C4-2B (cell line): ENCODE measurements around the gene MICAL2.

ENCODE experiments used
- CTCF ChIP-seq: fragments of 450-650 bp; conservative IDR thresholded peaks from 2 replicates; pipeline ENCODE4 v1.5.1; 2017; ENCODE audit warnings: mild to moderate bottlenecking
- ZFX ChIP-seq: fragments of 450-650 bp; IDR thresholded peaks from 2 replicates; pipeline ENCODE4 v1.6.1; 2017

GRCh38 chr11:12278766-12279671 lies 168.6 kb downstream of the MICAL2 start:
- TF ChIP-seq CTCF, result no peak
- no peak for TF ChIP-seq ZFX
